Muscle layer of duodenum (tissue), 2 donors: Measurements from ENCODE around the gene ZP2.
"Not testable (repeated sequence)": the region's sequence is repeated elsewhere in the genome, so short reads cannot be mapped to it uniquely, and the experiment has no call there.

Source experiments
- H3K27ac ChIP-seq: one replicate; pipeline ENCODE4 v1.7.0; 2013; ENCODE audit warnings: mild to moderate bottlenecking, low read length
- H3K27me3 ChIP-seq: one replicate; pipeline ENCODE4 v1.7.0; 2013; ENCODE audit warnings: low read depth, mild to moderate bottlenecking, control low read depth, low read length
- H3K36me3 ChIP-seq, 2 donors: one replicate each; pipeline ENCODE4 v1.7.0; 2013; ENCODE audit warnings: low read length in 2 of 2, control low read depth in 1 of 2, mild to moderate bottlenecking in 1 of 2; ENCODE audit not compliant: insufficient read depth in 2 of 2, control insufficient read depth in 1 of 2
- H3K4me1 ChIP-seq, 2 donors: one replicate each; pipeline ENCODE4 v1.7.0; 2013; ENCODE audit warnings: low read length in 2 of 2, mild to moderate bottlenecking in 2 of 2, control low read depth in 1 of 2, moderate library complexity in 1 of 2; ENCODE audit not compliant: insufficient read depth in 2 of 2, control insufficient read depth in 1 of 2
- H3K4me3 ChIP-seq, 2 donors: one replicate each; pipeline ENCODE4 v1.7.0; 2013; ENCODE audit warnings: low read length in 2 of 2, low read depth in 1 of 2, mild to moderate bottlenecking in 1 of 2
- H3K9me3 ChIP-seq, 2 donors: one replicate each; pipeline ENCODE4 v1.7.0; 2013; ENCODE audit warnings: low read length in 2 of 2, control low read depth in 1 of 2, mild to moderate bottlenecking in 1 of 2; ENCODE audit not compliant: control insufficient read depth in 1 of 2
- donor health status: healthy.

ZP2 gene

GRCh38 chr16:21158208-21159110 is 52.9 kb downstream of the ZP2 start, which contains the start of gene LDAF1:
TSS of gene LDAF1 (plus strand) at chr16:21158674. CDS start at chr16:21161183, 2,509 bp downstream.
- H3K36me3 ChIP-seq = peaks cover 0 to 3% of the 10 kb centered on the region in 2 donors
- no peaks in the 10 kb centered on the region for H3K27me3 ChIP-seq
- H3K4me3 ChIP-seq = peak within 1 kb of the TSS; percentile 72 to 81
- no peaks in the 10 kb centered on the region for H3K9me3 ChIP-seq
- peak within 1 kb of the TSS; percentile 76 for H3K27ac ChIP-seq
- H3K4me1 ChIP-seq = peaks cover 11 to 50% of the 10 kb centered on the region in 2 donors

- peak overlapping the region in 1 of 2 donors; percentile 81 for H3K4me3 ChIP-seq
- no peaks in the 10 kb centered on the region for H3K9me3 ChIP-seq
- H3K36me3 ChIP-seq = no peaks in the 10 kb centered on the region
- H3K4me1 ChIP-seq = peaks cover 11 to 42% of the 10 kb centered on the region in 2 donors
- H3K27ac ChIP-seq = peak overlapping the region; percentile 76
- H3K27me3 ChIP-seq = no peaks in the 10 kb centered on the region
These were observed 53.7 kb downstream of the ZP2 start for GRCh38 chr16:21157632-21158031.

- H3K27ac ChIP-seq = no peak overlapping the region
- peaks cover 11 to 34% of the 10 kb centered on the region in 2 donors for H3K4me1 ChIP-seq
- no peaks in the 10 kb centered on the region for H3K9me3 ChIP-seq
- H3K36me3 ChIP-seq = no peaks in the 10 kb centered on the region
- no peak overlapping the region for H3K4me3 ChIP-seq
- no peaks in the 10 kb centered on the region for H3K27me3 ChIP-seq
These were observed 54.5 kb downstream of the ZP2 start for GRCh38 chr16:21156767-21157467.

GRCh38 chr16:21156011-21156410 is 55.4 kb downstream of the ZP2 start:
- H3K27me3 ChIP-seq, H3K36me3 ChIP-seq, H3K4me3 ChIP-seq, H3K9me3 ChIP-seq, H3K27ac ChIP-seq: not testable (repeated sequence)
- peaks cover 11 to 25% of the 10 kb centered on the region in 2 donors for H3K4me1 ChIP-seq

GRCh38 chr16:21153124-21153729 is 58.1 kb downstream of the ZP2 start:
- H3K4me3 ChIP-seq, H3K27me3 ChIP-seq, H3K27ac ChIP-seq, H3K36me3 ChIP-seq, H3K9me3 ChIP-seq: not testable (repeated sequence)
- H3K4me1 ChIP-seq = peaks cover 7 to 16% of the 10 kb centered on the region in 2 donors

GRCh38 chr16:21152160-21153030 is 59.0 kb downstream of the ZP2 start:
- H3K36me3 ChIP-seq, H3K9me3 ChIP-seq, H3K4me1 ChIP-seq, H3K27ac ChIP-seq, H3K27me3 ChIP-seq, H3K4me3 ChIP-seq: not testable (repeated sequence)

- H3K4me1 ChIP-seq = peaks cover 3 to 5% of the 10 kb centered on the region in 2 donors
- no peaks in the 10 kb centered on the region for H3K27me3 ChIP-seq
- H3K9me3 ChIP-seq = no peaks in the 10 kb centered on the region
- no peaks in the 10 kb centered on the region for H3K36me3 ChIP-seq
- H3K27ac ChIP-seq = no peak within 1 kb of the TSS
- H3K4me3 ChIP-seq = no peak within 1 kb of the TSS
These were observed 60.9 kb downstream of the ZP2 start, which contains the start of gene DNAH3 for GRCh38 chr16:21150375-21151001. TSS of gene DNAH3 (minus strand) at chr16:21150846. CDS start at chr16:21150319, 527 bp downstream.
